ENCODE results near the gene EME2.

The EME2 gene

DNA sequence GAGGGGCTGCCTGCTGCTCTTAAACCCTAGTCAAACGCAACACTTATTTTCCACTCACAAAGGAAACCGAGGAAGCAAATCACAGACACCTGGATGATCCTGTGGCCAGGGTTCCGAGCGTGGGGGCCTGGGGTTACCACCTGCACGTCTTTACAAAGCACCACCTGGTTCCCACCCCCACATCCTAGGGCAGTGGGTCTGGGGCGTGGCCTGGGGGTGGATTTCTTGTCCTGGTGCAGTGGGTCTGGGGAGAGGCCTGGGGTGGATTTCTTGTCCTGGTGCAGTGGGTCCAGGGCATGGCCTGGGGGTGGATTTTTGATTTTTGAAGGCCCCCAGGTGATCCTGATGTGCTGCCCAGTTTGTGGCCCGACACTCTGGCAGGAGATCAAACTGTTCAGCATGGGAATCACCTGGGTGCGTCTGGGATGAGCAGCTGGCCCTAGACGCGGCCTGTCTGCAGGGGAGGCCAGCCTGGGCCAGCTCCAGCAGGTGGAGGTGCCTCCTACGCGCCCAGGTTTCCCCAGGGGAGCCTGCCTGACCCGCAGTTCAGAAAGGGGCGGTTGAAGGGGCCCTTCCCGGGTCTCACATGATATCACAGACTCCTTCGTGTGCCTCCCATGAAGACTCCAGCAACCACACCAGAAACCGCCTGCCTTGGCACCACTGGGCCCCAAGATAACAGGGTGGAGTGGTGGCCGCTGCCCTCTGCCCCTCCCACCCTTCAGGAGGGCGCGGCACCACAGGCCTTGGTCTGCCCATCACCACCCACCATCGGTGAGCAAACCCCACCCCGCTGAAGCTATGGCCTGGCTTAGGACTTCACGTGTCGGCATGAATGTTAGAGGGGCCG lies 47.7 kb downstream of the EME2 start:
- DNase-seq: no peak

DNA sequence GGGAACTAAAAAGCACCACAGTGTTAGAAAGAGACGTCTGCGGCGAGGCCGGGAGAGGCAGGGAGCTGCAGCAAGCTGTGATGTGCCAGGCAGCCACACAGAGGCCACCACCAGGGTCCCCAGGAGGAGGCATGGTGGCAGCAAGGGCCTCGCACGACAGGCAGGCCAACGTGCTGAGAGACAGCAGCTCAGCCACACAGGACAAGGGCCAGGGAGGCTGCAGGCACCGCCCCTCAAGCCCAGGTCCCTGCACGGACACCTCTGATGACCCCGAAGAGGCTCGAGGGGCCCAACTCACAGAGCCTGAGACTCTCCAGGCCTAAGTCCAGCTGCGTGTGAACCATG lies 48.3 kb downstream of the EME2 start:
- no peak for DNase-seq

DNA sequence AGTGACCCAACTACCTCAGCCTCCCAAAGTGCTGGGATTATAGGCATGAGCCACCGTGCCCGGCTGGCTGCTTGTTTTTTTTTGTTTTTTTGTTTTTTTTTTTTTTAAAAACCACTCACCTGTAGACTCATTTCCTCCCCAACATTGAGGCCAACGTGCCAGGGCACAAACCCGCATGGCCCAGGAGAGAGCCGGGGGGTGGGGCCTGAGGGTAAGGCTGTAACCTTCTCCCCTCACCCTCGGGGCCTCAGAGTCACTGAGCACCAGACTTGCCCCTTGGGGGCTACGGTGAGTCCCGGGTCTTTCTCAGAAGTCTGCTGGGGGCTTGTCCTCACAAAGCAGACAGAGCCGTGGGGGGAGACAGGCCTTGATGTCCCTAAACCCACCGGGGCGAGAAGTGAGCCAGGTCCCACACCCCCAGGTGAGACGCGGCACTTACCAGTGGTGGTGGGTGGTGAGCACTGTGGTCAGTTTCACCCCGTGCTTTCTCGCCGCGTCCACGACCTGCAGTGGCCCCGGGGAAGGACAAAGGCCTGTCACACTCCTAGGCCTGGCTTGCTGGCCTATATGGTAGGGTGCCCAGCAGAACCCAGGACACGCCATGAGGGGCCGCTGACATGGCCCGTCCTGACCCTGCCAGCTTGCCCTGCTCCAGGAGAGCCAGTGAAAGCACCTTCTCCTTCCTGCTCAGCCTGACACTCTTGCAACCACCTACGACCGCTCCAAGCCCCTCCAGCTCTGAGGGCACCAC lies 49.4 kb downstream of the EME2 start:
- no peak for DNase-seq

DNA sequence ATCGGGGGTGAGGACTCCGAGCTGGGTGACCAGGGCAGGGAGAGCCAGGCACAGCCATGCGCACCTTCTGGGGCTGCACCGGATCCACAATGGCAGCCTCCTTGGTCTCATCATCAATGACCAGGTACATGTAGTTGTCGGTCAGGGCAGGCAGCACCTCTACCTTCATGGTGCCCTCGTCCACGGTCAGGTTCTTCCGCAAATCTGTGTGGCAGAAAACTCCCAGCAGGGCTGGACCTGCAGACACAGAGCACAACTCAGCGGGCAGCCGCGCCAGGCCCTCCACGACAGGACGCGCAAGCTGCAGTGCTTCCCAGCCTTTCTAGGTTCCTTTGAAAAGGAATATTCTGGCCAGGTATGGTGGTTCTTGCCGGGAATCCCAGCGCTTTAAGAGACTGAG lies 50.2 kb downstream of the EME2 start:
- DNase-seq: no peak

DNA sequence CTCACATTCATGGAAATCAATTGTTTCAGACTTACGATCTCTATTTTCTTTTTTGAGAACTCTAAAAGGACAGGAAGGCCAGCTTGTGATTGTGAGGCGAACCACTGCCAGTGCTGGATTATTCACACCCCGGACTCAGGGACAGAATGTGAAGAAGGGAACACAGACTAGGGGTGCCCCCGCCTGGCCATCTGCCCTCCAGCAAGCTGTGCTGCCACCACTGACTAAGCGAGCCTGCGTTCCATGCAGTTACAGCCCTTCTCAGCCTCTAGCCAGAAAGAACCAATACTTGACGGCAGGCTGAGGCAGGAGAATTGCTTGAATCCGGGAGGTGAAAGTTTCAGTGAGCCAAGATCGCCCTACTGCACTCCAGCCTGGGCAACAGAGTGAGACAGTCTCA lies 51.2 kb downstream of the EME2 start:
- DNase-seq: no peak

DNA sequence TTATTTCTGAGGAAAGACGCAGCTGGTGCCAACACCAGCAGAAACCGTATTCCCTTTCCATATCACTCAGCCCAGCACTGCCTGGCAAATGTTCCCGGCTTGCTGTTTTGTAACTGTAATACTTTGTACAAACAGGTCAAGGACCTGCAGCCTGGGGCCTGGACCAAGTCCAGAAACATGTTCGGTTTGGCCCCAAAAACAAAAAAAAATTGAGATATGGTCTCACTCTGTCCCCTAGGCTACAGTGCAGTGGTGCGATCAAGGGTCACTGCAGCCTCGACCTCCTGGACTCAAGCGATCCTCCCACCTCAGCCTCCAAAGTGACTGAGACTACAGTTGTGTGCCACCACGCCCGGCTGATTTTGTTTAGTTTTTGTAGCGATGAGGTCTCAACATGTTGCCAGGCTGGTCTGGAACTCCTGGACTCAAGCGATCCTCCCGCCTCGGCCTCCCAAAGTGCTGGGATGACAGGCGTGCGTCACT lies 52.8 kb downstream of the EME2 start:
- DNase-seq: no peak

All from CD4-positive, alpha-beta T cell treated with Interleukin-4 for 1 hour (primary cell).